Liver (tissue), 3 donors: ENCODE measurements around the gene KCNJ15.

ENCODE experiments used
- ATF3 ChIP-seq: IDR thresholded peaks from 2 replicates; pipeline ENCODE4 v1.6.1; 2016; ENCODE audit warnings: antibody characterized with exemption
- CTCF ChIP-seq: fragments of 150-350 bp; IDR thresholded peaks from 2 replicates; pipeline ENCODE4 v1.5.1; 2017; ENCODE audit warnings: improper control_type of control experiment, low read depth, low read length; ENCODE audit not compliant: missing input control
- SP1 ChIP-seq: IDR thresholded peaks from 2 replicates; pipeline ENCODE4 v1.6.1; 2018; ENCODE audit warnings: antibody characterized with exemption, mild to moderate bottlenecking
- donor health status: healthy.
- donor health status: healthy.

- TF ChIP-seq CTCF (no peak), ATF3 (peak; percentile 68), SP1 (peak; percentile 97)
These were observed 5.8 kb upstream of the KCNJ15 start for GRCh38 chr21:38250991-38251418.
